Activated B cell treated with CpG ODN at 0.5 μM for 24 hours (primary cell): Measurements from ENCODE around the gene ZSWIM4. TPM values are rescaled to one million over a fixed set of nuclear protein-coding genes. Genes with fewer than 3 reads are reported as not detected.
"Not testable (repeated sequence)": the region's sequence is repeated elsewhere in the genome, so short reads cannot be mapped to it uniquely, and the experiment has no call there.

ENCODE experiments used
- ATAC-seq: fragments of 200-7000 bp; cut with Tn5 transposase; one replicate; pipeline ENCODE4 v1.10.0; 2021; ENCODE audit warnings: low read depth, mild to moderate bottlenecking, moderate library complexity
- CTCF ChIA-PET: fragments of 350-600 bp; sonication (Branson Sonifier 250); formaldehyde crosslinking; loops from one replicate; lab custom pipeline; 2021; ENCODE audit warnings: antibody characterized with exemption; lab: Charles Lee
- POLR2A ChIA-PET: fragments of 350-600 bp; sonication (Branson Sonifier 250); formaldehyde crosslinking; loops from one replicate; lab custom pipeline; 2021; ENCODE audit warnings: antibody characterized with exemption; lab: Charles Lee
- DNase-seq: peaks from one replicate; pipeline ENCODE4 v3.0.0; 2022
- H3K27ac Mint-ChIP-seq: one replicate; pipeline ENCODE4 v1.8.0; 2020; ENCODE audit warnings: mixed read lengths
- H3K27me3 Mint-ChIP-seq: one replicate; pipeline ENCODE4 v1.8.0; 2021; ENCODE audit warnings: mixed read lengths
- H3K36me3 Mint-ChIP-seq: one replicate; pipeline ENCODE4 v1.8.0; 2021; ENCODE audit warnings: low read depth, mixed read lengths
- H3K4me1 Mint-ChIP-seq: one replicate; pipeline ENCODE4 v1.8.0; 2021; ENCODE audit warnings: mixed read lengths
- H3K4me3 Mint-ChIP-seq: one replicate; pipeline ENCODE4 v1.8.0; 2020; ENCODE audit warnings: mild to moderate bottlenecking, mixed read lengths
- H3K9me3 Mint-ChIP-seq: one replicate; pipeline ENCODE4 v1.8.0; 2020; ENCODE audit warnings: mixed read lengths
- intact Hi-C: fragments of 100-400 bp; cut with micrococcal nuclease; formaldehyde crosslinking; loops from one replicate; pipeline ENCODE4 v1.15.1; 2024
- total RNA-seq: library from RNA; stranded (reverse); gene quantifications from 2 replicates; pipeline ENCODE4 v1.2.3, GENCODE V29; 2022
- TF ChIP-seq, protein P1 (sequence below): fragments of 200-600 bp; IDR thresholded peaks from one replicate; pipeline ENCODE4 v1.8.0; 2022; ENCODE audit warnings: antibody characterized with exemption, mild to moderate bottlenecking

Gene ZSWIM4
- total RNA-seq, 1 donor from 2014 or later, result 11.2 TPM

DNA sequence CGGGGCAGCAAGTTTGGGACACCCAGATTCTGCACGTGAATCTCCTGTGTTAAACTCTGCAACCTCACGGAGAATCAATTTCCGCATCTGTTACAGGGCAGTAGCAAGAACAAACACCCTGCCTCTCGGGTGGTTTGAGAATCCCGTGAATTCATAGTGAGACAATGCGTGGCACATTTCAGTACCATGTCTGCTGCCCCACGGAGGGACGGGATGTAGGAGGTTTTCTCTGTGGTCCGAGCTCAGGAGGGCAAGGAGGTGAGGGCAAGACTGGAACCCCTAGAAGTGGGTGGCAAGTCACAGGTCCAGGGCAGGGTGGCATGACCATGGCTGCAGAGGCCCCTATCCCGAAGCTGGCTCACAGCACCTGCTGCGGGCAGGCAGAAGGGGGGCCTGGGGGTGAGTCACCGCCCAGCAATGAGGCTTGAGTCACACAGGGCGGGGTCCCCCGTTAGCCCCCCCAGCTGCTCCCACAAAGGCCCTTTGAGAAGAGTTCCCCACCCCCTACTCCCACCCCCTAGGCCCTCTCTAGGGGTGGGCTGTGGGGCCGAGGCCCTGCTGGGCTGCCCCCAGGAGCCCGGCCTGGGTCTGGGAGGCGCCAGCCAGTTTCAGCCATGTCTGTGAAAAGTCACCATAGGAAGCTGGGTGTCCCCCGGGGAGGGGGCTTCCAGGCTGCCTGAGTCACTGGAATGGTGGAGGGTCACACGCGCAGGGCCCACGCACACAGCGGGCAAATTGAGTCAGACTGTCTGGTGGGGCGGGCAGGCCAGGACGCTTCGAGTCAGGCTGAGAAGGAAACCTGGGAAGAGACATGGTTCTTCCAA, 55.9 kb downstream of the ZSWIM4 start:
- ChIA-PET CTCF (interaction anchor here (5.9 kb wide), 1 partner anchor 11 kb away, joined by 31 read pairs; no protein-coding TSS in a partner anchor), POLR2A (interaction anchor here (0.6 to 4.5 kb wide), 4 partner anchors 11 to 1657 kb away, joined by 4 to 35 read pairs (median 12); partner anchors contain the start of gene ZSWIM4)
- TF ChIP-seq, protein P1, sequence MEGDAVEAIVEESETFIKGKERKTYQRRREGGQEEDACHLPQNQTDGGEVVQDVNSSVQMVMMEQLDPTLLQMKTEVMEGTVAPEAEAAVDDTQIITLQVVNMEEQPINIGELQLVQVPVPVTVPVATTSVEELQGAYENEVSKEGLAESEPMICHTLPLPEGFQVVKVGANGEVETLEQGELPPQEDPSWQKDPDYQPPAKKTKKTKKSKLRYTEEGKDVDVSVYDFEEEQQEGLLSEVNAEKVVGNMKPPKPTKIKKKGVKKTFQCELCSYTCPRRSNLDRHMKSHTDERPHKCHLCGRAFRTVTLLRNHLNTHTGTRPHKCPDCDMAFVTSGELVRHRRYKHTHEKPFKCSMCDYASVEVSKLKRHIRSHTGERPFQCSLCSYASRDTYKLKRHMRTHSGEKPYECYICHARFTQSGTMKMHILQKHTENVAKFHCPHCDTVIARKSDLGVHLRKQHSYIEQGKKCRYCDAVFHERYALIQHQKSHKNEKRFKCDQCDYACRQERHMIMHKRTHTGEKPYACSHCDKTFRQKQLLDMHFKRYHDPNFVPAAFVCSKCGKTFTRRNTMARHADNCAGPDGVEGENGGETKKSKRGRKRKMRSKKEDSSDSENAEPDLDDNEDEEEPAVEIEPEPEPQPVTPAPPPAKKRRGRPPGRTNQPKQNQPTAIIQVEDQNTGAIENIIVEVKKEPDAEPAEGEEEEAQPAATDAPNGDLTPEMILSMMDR, result no peak
- Mint-ChIP-seq H3K27ac (peak overlapping the region; percentile 86), H3K9me3 (no peaks in the 10 kb centered on the region), H3K4me1 (peaks cover 30% of the 10 kb centered on the region), H3K4me3 (peak overlapping the region; percentile 78), H3K27me3 (peaks cover 3% of the 10 kb centered on the region), H3K36me3 (no peaks in the 10 kb centered on the region)
- intact Hi-C loops, result loop anchor here (1.0 kb wide), 1 partner anchor 11 kb away; no protein-coding TSS in a partner anchor
- DNase-seq, result peak; percentile 56
- ATAC-seq, result peak; percentile 8

DNA sequence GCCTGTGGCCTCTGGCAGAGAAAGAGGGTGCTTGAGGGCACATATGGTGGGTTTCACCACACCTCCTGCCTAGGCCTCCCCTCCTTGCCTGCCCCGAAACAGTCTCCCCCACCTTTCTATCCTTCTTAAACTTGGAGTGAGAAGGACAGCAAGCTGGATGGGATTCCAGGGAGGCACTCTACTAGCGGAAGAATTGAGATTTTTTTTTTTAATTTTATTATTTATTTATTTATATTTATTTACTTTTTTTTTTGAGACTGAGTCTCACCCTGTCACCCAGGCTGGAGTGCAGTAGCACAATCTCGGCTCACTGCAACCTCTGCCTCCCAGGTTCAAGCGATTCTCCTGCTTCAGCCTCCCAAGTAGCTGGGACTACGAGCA, 56.5 kb downstream of the ZSWIM4 start:
- ATAC-seq, H3K4me3 Mint-ChIP-seq: not testable (repeated sequence)
- POLR2A ChIA-PET, result interaction anchor here (0.6 to 4.5 kb wide), 5 partner anchors 10 to 1658 kb away, joined by 4 to 35 read pairs (median 7); no protein-coding TSS in a partner anchor

DNA sequence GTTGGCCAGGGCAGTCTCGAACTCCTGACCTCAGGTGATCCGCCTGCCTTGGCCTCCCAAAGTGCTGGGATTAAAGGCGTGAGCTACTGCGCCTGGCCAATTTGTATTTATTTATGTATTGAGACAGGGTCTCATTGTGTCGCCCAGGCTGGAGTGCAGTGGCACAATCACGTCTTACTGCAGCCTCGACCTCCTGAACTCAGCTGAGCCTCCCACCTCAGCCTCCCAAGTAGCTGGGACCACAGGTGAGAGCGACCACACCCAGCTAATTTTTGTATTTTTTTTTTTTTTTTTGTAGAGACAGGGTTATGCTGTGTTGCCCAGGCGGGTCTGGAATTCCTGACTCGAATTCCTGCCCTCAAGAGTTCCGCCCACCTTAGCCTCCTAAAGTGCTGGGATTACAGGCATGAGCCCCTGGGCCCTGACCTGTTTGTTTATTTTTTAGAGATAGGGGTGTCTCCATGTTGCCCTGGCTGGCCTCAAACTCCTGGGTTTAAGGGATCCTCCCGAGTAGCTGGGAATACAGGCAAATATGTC, 57.0 kb downstream of the ZSWIM4 start:
- H3K9me3 Mint-ChIP-seq, H3K27ac Mint-ChIP-seq, DNase-seq, intact Hi-C loops, H3K36me3 Mint-ChIP-seq, ATAC-seq, H3K4me3 Mint-ChIP-seq, H3K27me3 Mint-ChIP-seq: not testable (repeated sequence)
- ChIA-PET POLR2A (interaction anchor here (0.5 to 4.5 kb wide), 6 partner anchors 8 to 67 kb away, joined by 3 to 35 read pairs (median 6); no protein-coding TSS in a partner anchor), CTCF (interaction anchor here (1.1 to 5.9 kb wide), 3 partner anchors 10 to 68 kb away, joined by 3 to 31 read pairs (median 3); no protein-coding TSS in a partner anchor)
- peaks cover 22% of the 10 kb centered on the region for H3K4me1 Mint-ChIP-seq

More for the DNA sequence above, 56.5 kb downstream of the ZSWIM4 start:
- H3K27me3 Mint-ChIP-seq, H3K9me3 Mint-ChIP-seq, DNase-seq, H3K36me3 Mint-ChIP-seq: not testable (repeated sequence)
- peak overlapping the region; percentile 12 for H3K27ac Mint-ChIP-seq
- peaks cover 24% of the 10 kb centered on the region for H3K4me1 Mint-ChIP-seq
- intact Hi-C loops, result loop anchor here (1.0 kb wide), 1 partner anchor 11 kb away; no protein-coding TSS in a partner anchor
- CTCF ChIA-PET, result interaction anchor here (1.1 to 5.9 kb wide), 2 partner anchors 11 to 67 kb away, joined by 3 to 31 read pairs; no protein-coding TSS in a partner anchor

DNA sequence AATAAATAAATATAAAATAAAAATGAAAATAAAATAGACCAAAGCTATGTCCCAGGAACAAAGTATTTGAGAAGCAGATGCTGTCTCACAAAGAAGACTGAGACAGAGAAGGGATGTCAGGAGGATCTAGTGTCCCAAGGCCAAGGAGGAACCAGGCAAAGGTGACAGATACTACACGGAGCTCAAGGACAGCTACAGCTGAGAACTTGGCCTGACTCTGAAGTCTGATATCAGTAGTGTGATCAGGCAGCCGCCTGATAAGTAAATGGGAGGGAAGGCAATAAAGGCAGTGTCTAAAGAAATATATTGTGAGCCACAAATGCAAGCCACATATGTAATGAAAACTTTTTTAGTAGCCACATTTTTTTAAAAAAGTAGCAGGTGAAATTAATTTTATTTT, 61.3 kb downstream of the ZSWIM4 start:
- no peak overlapping the region for H3K27ac Mint-ChIP-seq

DNA sequence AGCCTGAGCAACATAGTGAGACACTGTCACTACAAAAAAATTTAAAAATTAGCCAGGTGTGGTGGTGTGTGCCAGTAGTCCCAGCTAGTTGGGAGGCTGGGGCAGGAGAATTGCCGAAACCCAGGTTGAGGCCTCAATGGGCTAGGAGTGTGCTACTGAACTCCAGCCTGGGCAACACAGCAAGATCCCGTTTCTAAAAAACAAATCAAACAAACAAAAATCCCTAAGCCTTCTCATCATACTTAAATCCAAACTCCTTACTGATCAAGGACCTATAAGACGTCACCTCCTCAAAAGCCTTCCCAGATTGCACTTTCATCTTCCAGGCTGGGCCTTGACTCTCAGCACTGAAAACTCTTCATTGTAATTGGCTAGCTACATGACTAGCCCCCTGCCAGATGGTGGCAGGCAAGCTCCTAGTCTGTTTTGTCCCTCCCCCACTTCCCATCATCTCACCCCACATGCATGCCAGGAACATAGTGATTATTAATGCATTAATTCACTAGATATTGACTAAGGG, 64.2 kb downstream of the ZSWIM4 start:
- ATAC-seq, result no peak
- TF ChIP-seq, protein P1, result no peak
- intact Hi-C loops, result no loop called here
- Mint-ChIP-seq H3K4me3 (no peak overlapping the region), H3K36me3 (no peaks in the 10 kb centered on the region), H3K4me1 (peaks cover 20% of the 10 kb centered on the region), H3K9me3 (no peaks in the 10 kb centered on the region), H3K27me3 (peaks cover 14% of the 10 kb centered on the region), H3K27ac (peak overlapping the region; percentile 8)
- ChIA-PET CTCF (interaction anchor here (0.9 to 1.9 kb wide), 2 partner anchors 23 to 75 kb away, joined by 3 to 5 read pairs; no protein-coding TSS in a partner anchor), POLR2A (interaction anchor here (0.7 to 1.5 kb wide), 5 partner anchors 10 to 85 kb away, joined by 3 to 5 read pairs (median 4); partner anchors contain the start of gene ZSWIM4)
- DNase-seq, result no peak

More for the DNA sequence above, 61.3 kb downstream of the ZSWIM4 start:
- POLR2A ChIA-PET, result interaction anchor here (1.5 kb wide), 1 partner anchor 61 kb away, joined by 4 read pairs; the partner anchor contains the start of gene ZSWIM4
- intact Hi-C loops, result no loop called here
- ATAC-seq (no peak), DNase-seq (no peak)
- CTCF ChIA-PET, result interaction anchor here (1.4 kb wide), 1 partner anchor 72 kb away, joined by 3 read pairs; no protein-coding TSS in a partner anchor
- H3K36me3 Mint-ChIP-seq, result no peaks in the 10 kb centered on the region
- no peaks in the 10 kb centered on the region for H3K9me3 Mint-ChIP-seq
- H3K4me1 Mint-ChIP-seq, result peaks cover 11% of the 10 kb centered on the region
- no peaks in the 10 kb centered on the region for H3K27me3 Mint-ChIP-seq
- TF ChIP-seq, protein P1, result no peak
- no peak overlapping the region for H3K4me3 Mint-ChIP-seq
